Gastrocnemius medialis (tissue), 4 donors: ENCODE data around the gene RASA4B.
"Not testable (repeated sequence)": the region's sequence is repeated elsewhere in the genome, so short reads cannot be mapped to it uniquely, and the experiment has no call there.

ENCODE experiments used
- POLR2A ChIP-seq, 2 donors: fragments of 450-650 bp; IDR thresholded peaks; one replicate each; pipeline ENCODE4 v1.6.1; 2017; ENCODE audit warnings: antibody characterized with exemption in 2 of 2, mild to moderate bottlenecking in 2 of 2, moderate library complexity in 2 of 2
- TF ChIP-seq, protein P1 (sequence below), 5 experiments: fragments of 450-650 bp in 3 of 5; fragments of 200-600 bp in 2 of 5; sonication (generic) in 2 of 5; IDR thresholded peaks in 4 of 5; conservative IDR thresholded peaks in 1 of 5; 1 replicate in 4 of 5; 2 replicates in 1 of 5; pipeline ENCODE4 v1.5.1; 2016 to 2019; ENCODE audit warnings: antibody characterized with exemption in 5 of 5, mild to moderate bottlenecking in 3 of 5, moderate library complexity in 3 of 5

DNA sequence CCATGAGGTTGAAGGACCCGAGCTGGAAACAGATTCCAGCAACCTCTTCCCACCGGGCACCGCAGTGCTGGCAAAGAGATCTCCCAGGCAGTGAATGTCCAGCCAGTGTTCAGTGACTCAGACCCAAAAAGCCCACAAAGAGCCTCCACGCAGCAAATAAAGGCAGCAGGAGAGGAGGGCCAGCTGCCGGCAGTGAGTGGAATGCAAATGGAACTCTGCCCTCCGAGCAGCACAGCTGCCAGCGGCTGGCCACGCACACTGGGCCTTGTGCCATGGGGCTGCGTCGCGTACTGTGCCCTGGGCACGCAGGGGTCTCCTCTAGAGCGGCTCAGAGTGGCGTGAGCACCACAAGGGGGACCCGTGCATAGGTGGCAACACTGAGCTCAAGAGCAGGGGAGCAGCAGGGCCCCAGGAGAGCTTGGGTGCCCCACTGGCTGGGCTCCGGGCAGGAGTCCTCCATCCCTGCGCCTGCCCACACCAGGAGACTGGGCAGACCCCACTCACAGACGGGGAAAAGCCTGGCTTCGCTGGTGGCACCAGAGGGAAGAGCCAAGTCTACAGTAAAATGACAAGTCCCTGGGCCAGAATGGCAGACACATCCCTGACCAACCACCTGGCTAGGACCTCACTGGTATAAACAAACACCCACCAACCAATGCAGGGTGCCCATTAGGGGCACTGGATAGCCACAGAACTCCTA, 42.7 kb downstream of the RASA4B start:
- not testable (repeated sequence) for TF ChIP-seq POLR2A (IDR thresholded peaks at IDR 0.05)
- TF ChIP-seq, protein P1, sequence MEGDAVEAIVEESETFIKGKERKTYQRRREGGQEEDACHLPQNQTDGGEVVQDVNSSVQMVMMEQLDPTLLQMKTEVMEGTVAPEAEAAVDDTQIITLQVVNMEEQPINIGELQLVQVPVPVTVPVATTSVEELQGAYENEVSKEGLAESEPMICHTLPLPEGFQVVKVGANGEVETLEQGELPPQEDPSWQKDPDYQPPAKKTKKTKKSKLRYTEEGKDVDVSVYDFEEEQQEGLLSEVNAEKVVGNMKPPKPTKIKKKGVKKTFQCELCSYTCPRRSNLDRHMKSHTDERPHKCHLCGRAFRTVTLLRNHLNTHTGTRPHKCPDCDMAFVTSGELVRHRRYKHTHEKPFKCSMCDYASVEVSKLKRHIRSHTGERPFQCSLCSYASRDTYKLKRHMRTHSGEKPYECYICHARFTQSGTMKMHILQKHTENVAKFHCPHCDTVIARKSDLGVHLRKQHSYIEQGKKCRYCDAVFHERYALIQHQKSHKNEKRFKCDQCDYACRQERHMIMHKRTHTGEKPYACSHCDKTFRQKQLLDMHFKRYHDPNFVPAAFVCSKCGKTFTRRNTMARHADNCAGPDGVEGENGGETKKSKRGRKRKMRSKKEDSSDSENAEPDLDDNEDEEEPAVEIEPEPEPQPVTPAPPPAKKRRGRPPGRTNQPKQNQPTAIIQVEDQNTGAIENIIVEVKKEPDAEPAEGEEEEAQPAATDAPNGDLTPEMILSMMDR (IDR thresholded peaks at IDR 0.05 in 4 of 5, conservative IDR thresholded peaks at IDR 0.05 in 1 of 5) = not testable (repeated sequence)
